DMS53 treated with DMSO at 0.1 percent for 48 hours (cell line): Measurements from ENCODE around the gene CNTNAP5.

Experiments used
- DNase-seq: peaks from one replicate; lab custom pipeline; 2025; ENCODE audit not compliant: unreplicated experiment; lab: John Stamatoyannopoulos, UW

Gene CNTNAP5

GRCh38 chr2:124875627-124876244 lies 850.6 kb downstream of the CNTNAP5 start:
- DNase-seq: no peak

- no peak for DNase-seq
Measured at GRCh38 chr2:124877141-124877577, 852.1 kb downstream of the CNTNAP5 start.

- DNase-seq: no peak
Measured at GRCh38 chr2:124879640-124880039, 854.6 kb downstream of the CNTNAP5 start.

GRCh38 chr2:124880995-124881394 lies 855.9 kb downstream of the CNTNAP5 start:
- no peak for DNase-seq

GRCh38 chr2:124882423-124882822 lies 857.3 kb downstream of the CNTNAP5 start:
- no peak for DNase-seq

GRCh38 chr2:124883595-124883994 lies 858.5 kb downstream of the CNTNAP5 start:
- DNase-seq: no peak

- DNase-seq: no peak
Measured at GRCh38 chr2:124884315-124884714, 859.2 kb downstream of the CNTNAP5 start.

GRCh38 chr2:124886216-124886615 lies 861.1 kb downstream of the CNTNAP5 start:
- DNase-seq: no peak

- no peak for DNase-seq
Measured at GRCh38 chr2:124887466-124887865, 862.4 kb downstream of the CNTNAP5 start.

- DNase-seq: no peak
Measured at GRCh38 chr2:124888431-124888830, 863.3 kb downstream of the CNTNAP5 start.

GRCh38 chr2:124894199-124894598 lies 869.1 kb downstream of the CNTNAP5 start:
- DNase-seq: no peak

GRCh38 chr2:124898827-124899226 lies 873.7 kb downstream of the CNTNAP5 start:
- no peak for DNase-seq

GRCh38 chr2:124908411-124908810 lies 883.3 kb downstream of the CNTNAP5 start:
- DNase-seq: no peak

GRCh38 chr2:124911560-124911959 lies 886.5 kb downstream of the CNTNAP5 start:
- DNase-seq: no peak

GRCh38 chr2:124913868-124914267 lies 888.8 kb downstream of the CNTNAP5 start:
- no peak for DNase-seq

- no peak for DNase-seq
Measured at GRCh38 chr2:124915567-124915966, 890.5 kb downstream of the CNTNAP5 start.

- DNase-seq: no peak
Measured at GRCh38 chr2:124919296-124919695, 894.2 kb downstream of the CNTNAP5 start.

GRCh38 chr2:124920448-124920847 lies 895.4 kb downstream of the CNTNAP5 start:
- DNase-seq: no peak

- no peak for DNase-seq
Measured at GRCh38 chr2:124921191-124921590, 896.1 kb downstream of the CNTNAP5 start.

- no peak for DNase-seq
Measured at GRCh38 chr2:124923097-124923496, 898.0 kb downstream of the CNTNAP5 start.

GRCh38 chr2:124933883-124934282 lies 908.8 kb downstream of the CNTNAP5 start:
- no peak for DNase-seq

GRCh38 chr2:124953921-124954320 lies 928.8 kb downstream of the CNTNAP5 start:
- DNase-seq: no peak

- DNase-seq: no peak
Measured at GRCh38 chr2:124959581-124959980, 934.5 kb downstream of the CNTNAP5 start.
